SK-N-SH (cell line): Measurements from ENCODE around the gene SETD1A.

ENCODE experiments used
- CHD2 ChIP-seq: fragments of 150-350 bp; IDR thresholded peaks from 2 replicates; pipeline ENCODE4 v1.6.1; 2018; ENCODE audit warnings: low read length; ENCODE audit not compliant: partially characterized antibody
- CTCF ChIP-seq: fragments of 200-600 bp; sonication (generic); IDR thresholded peaks from 2 replicates; pipeline ENCODE4 v1.6.1; 2017; ENCODE audit warnings: antibody characterized with exemption, mild to moderate bottlenecking, moderate library complexity
- USF2 ChIP-seq: fragments of 150-350 bp; IDR thresholded peaks from 2 replicates; pipeline ENCODE4 v1.6.1; 2017; ENCODE audit warnings: antibody characterized with exemption, low read length, low read depth, borderline replicate concordance

GRCh38 chr16:30937692-30938091 lies 19.9 kb upstream of the SETD1A start:
- TF ChIP-seq CTCF (no peak), USF2 (no peak), CHD2 (no peak)
